ENCODE data around the gene COL20A1. TPM values are rescaled to one million over a fixed set of nuclear protein-coding genes. Genes with fewer than 3 reads are reported as not detected.

COL20A1 gene
- total and polyA plus RNA-seq, 7 donors = 0.07 TPM; not detected in 6

- WGBS, 2 donors = 48 to 62% methylated on average over 20 to 22 of the region's 22 CpGs
Measured at GRCh38 chr20:63293871-63294535, 1.0 kb downstream of the COL20A1 start.

GRCh38 chr20:63294536-63294900 is 1.5 kb downstream of the COL20A1 start:
- DNase-seq = no peak
- WGBS, 2 donors = 79 to 85% methylated on average over 12 of the region's 12 CpGs
- H3K4me1 ChIP-seq = peaks cover 0 to 7% (median 4%) of the 10 kb centered on the region in 4 donors
- H3K9me3 ChIP-seq = no peaks in the 10 kb centered on the region
- H3K4me3 ChIP-seq = no peak overlapping the region
- no peak overlapping the region for H3K27ac ChIP-seq
- TF ChIP-seq POLR2AphosphoS5 (IDR thresholded peaks at IDR 0.05) (no peak), POLR2A (IDR thresholded peaks at IDR 0.05) (no peak), EP300 (IDR thresholded peaks at IDR 0.05) (no peak), CTCF (IDR thresholded peaks at IDR 0.05) (no peak)
- H3K36me3 ChIP-seq = peaks cover 0 to 1% (median 0%) of the 10 kb centered on the region in 4 donors
- intact Hi-C loops (cut with DNase I) = no loop called here
- peaks cover 21 to 70% (median 59%) of the 10 kb centered on the region in 3 donors for H3K27me3 ChIP-seq

More at GRCh38 chr20:63293871-63294535, 1.0 kb downstream of the COL20A1 start:
- peaks cover 0 to 6% (median 0%) of the 10 kb centered on the region in 4 donors for H3K36me3 ChIP-seq
- H3K27ac ChIP-seq = no peak overlapping the region
- DNase-seq = no peak
- H3K4me3 ChIP-seq = no peak overlapping the region
- H3K4me1 ChIP-seq = peaks cover 0 to 7% (median 4%) of the 10 kb centered on the region in 4 donors
- peaks cover 21 to 65% (median 54%) of the 10 kb centered on the region in 3 donors for H3K27me3 ChIP-seq
- H3K9me3 ChIP-seq = no peaks in the 10 kb centered on the region
- intact Hi-C loops (cut with DNase I) = no loop called here
- TF ChIP-seq CTCF (IDR thresholded peaks at IDR 0.05) (no peak), POLR2AphosphoS5 (IDR thresholded peaks at IDR 0.05) (no peak), EP300 (IDR thresholded peaks at IDR 0.05) (no peak), POLR2A (IDR thresholded peaks at IDR 0.05) (no peak)

GRCh38 chr20:63295018-63295417 is 2.0 kb downstream of the COL20A1 start:
- H3K4me1 ChIP-seq = peaks cover 0 to 7% (median 4%) of the 10 kb centered on the region in 4 donors
- peaks cover 21 to 74% (median 60%) of the 10 kb centered on the region in 3 donors for H3K27me3 ChIP-seq
- no peaks in the 10 kb centered on the region for H3K9me3 ChIP-seq
- no peaks in the 10 kb centered on the region for H3K36me3 ChIP-seq
- no peak for DNase-seq
- intact Hi-C loops (cut with DNase I) = no loop called here
- H3K27ac ChIP-seq = no peak overlapping the region
- 34 to 47% methylated on average over 19 of the region's 19 CpGs for WGBS, 2 donors
- H3K4me3 ChIP-seq = no peak overlapping the region
- TF ChIP-seq EP300 (IDR thresholded peaks at IDR 0.05) (no peak), CTCF (IDR thresholded peaks at IDR 0.05) (no peak)

GRCh38 chr20:63295422-63295821 is 2.4 kb downstream of the COL20A1 start:
- Histone ChIP-seq H3K36me3 (no peaks in the 10 kb centered on the region), H3K4me3 (no peak overlapping the region), H3K9me3 (no peaks in the 10 kb centered on the region), H3K27me3 (peaks cover 21 to 78% (median 60%) of the 10 kb centered on the region in 3 donors), H3K4me1 (peaks cover 0 to 7% (median 4%) of the 10 kb centered on the region in 4 donors), H3K27ac (no peak overlapping the region)
- TF ChIP-seq POLR2A (IDR thresholded peaks at IDR 0.05) (no peak), CTCF (IDR thresholded peaks at IDR 0.05) (no peak), POLR2AphosphoS5 (IDR thresholded peaks at IDR 0.05) (no peak)
- no peak for DNase-seq
- 26 to 32% methylated on average over 17 of the region's 17 CpGs for WGBS, 2 donors
- intact Hi-C loops (cut with DNase I) = no loop called here

All from sigmoid colon (tissue), 7 donors.